Mesenchymal stem cell (in vitro differentiated cells and primary cell): Measurements from ENCODE around the gene ARHGAP35.
"Not testable (repeated sequence)": the region's sequence is repeated elsewhere in the genome, so short reads cannot be mapped to it uniquely, and the experiment has no call there.

Experiments
- DNase-seq: peaks from one replicate; pipeline ENCODE4 v3.0.0-alpha.2; 2013
- H2AFZ ChIP-seq: one replicate; pipeline ENCODE4 v1.6.1; 2013; ENCODE audit warnings: low read depth, mild to moderate bottlenecking, control low read depth, inconsistent platforms, low read length, moderate library complexity
- H2AK5ac ChIP-seq: 2 replicates; pipeline ENCODE4 v1.6.1; 2013; ENCODE audit warnings: low read length, moderate library complexity, mild to moderate bottlenecking, inconsistent platforms; ENCODE audit not compliant: severe bottlenecking
- H2BK120ac ChIP-seq: one replicate; pipeline ENCODE4 v1.6.1; 2013; ENCODE audit warnings: low read depth, mild to moderate bottlenecking, inconsistent platforms, low read length, moderate library complexity
- H2BK12ac ChIP-seq, 2 experiments: one replicate each; pipeline ENCODE4 v1.6.1; 2013; ENCODE audit warnings: inconsistent platforms in 2 of 2, low read length in 2 of 2, mild to moderate bottlenecking in 2 of 2, moderate library complexity in 2 of 2, control low read depth in 1 of 2
- H2BK15ac ChIP-seq: one replicate; pipeline ENCODE4 v1.6.1; 2013; ENCODE audit warnings: mild to moderate bottlenecking, low read depth, inconsistent platforms; ENCODE audit not compliant: poor library complexity, severe bottlenecking
- H2BK5ac ChIP-seq: 2 replicates; pipeline ENCODE4 v1.6.1; 2013; ENCODE audit warnings: low read depth, mild to moderate bottlenecking, low read length, control low read depth, inconsistent platforms; ENCODE audit not compliant: poor library complexity, severe bottlenecking
- H3K14ac ChIP-seq, 2 experiments: one replicate each; pipeline ENCODE4 v1.6.1; 2013; ENCODE audit warnings: inconsistent platforms in 2 of 2, low read length in 2 of 2, control low read depth in 1 of 2, mild to moderate bottlenecking in 1 of 2, moderate library complexity in 1 of 2
- H3K18ac ChIP-seq, 2 experiments: one replicate each; pipeline ENCODE4 v1.6.1; 2013; ENCODE audit warnings: inconsistent platforms in 2 of 2, low read length in 2 of 2, control low read depth in 1 of 2, low read depth in 1 of 2, mild to moderate bottlenecking in 1 of 2
- H3K23ac ChIP-seq, 2 experiments: one replicate each; pipeline ENCODE4 v1.6.1; 2013; ENCODE audit warnings: inconsistent platforms in 2 of 2, low read length in 2 of 2, mild to moderate bottlenecking in 2 of 2, moderate library complexity in 2 of 2, control low read depth in 1 of 2
- H3K27ac ChIP-seq: 2 replicates; pipeline ENCODE4 v1.5.1; 2013; ENCODE audit warnings: mild to moderate bottlenecking, moderate library complexity, low read length, control low read depth, inconsistent platforms; ENCODE audit not compliant: poor library complexity, severe bottlenecking
- H3K27me3 ChIP-seq, 2 experiments: 2 replicates each; pipeline versions ENCODE4 v1.6.1 to v1.7.0; 2013; ENCODE audit warnings: low read length in 2 of 2, mild to moderate bottlenecking in 2 of 2, moderate library complexity in 2 of 2, control low read depth in 1 of 2, inconsistent platforms in 1 of 2; ENCODE audit not compliant: control insufficient read depth in 1 of 2, insufficient read depth in 1 of 2
- H3K36me3 ChIP-seq, 2 experiments: 2 replicates each; pipeline versions ENCODE4 v1.6.1 to v1.7.0; 2013; ENCODE audit warnings: low read length in 2 of 2, control low read depth in 1 of 2, inconsistent platforms in 1 of 2, low read depth in 1 of 2, mild to moderate bottlenecking in 1 of 2; ENCODE audit not compliant: insufficient read depth in 2 of 2, control insufficient read depth in 1 of 2
- H3K4ac ChIP-seq, 2 experiments: one replicate each; pipeline ENCODE4 v1.6.1; 2013; ENCODE audit warnings: inconsistent platforms in 2 of 2, low read length in 2 of 2, mild to moderate bottlenecking in 2 of 2, moderate library complexity in 2 of 2, control low read depth in 1 of 2, low read depth in 1 of 2
- H3K4me1 ChIP-seq: 2 replicates; pipeline ENCODE4 v1.6.1; 2013; ENCODE audit warnings: low read depth, low read length, control low read depth; ENCODE audit not compliant: control insufficient read depth, insufficient read depth
- H3K4me2 ChIP-seq: 2 replicates; pipeline ENCODE4 v1.6.1; 2013; ENCODE audit warnings: low read length, mild to moderate bottlenecking, inconsistent platforms; ENCODE audit not compliant: poor library complexity, severe bottlenecking
- H3K4me3 ChIP-seq, 2 experiments: 2 replicates each; pipeline versions ENCODE4 v1.5.1 to v1.7.0; 2013; ENCODE audit warnings: low read length in 2 of 2, mild to moderate bottlenecking in 2 of 2, control low read depth in 1 of 2, low read depth in 1 of 2; ENCODE audit not compliant: insufficient read depth in 1 of 2
- H3K79me1 ChIP-seq: replicated peaks from 2 replicates; pipeline ENCODE4 v1.6.1; 2013; ENCODE audit warnings: mild to moderate bottlenecking, control low read depth, low read length, inconsistent platforms; ENCODE audit not compliant: poor library complexity, severe bottlenecking
- H3K9ac ChIP-seq: 2 replicates; pipeline ENCODE4 v1.7.0; 2013; ENCODE audit warnings: mild to moderate bottlenecking, low read length, moderate library complexity
- H3K9me3 ChIP-seq: 2 replicates; pipeline ENCODE4 v1.7.0; 2013; ENCODE audit warnings: mild to moderate bottlenecking, low read length; ENCODE audit not compliant: control insufficient read depth
- H4K8ac ChIP-seq: one replicate; pipeline ENCODE4 v1.6.1; 2013; ENCODE audit warnings: inconsistent platforms, mild to moderate bottlenecking, low read length, moderate library complexity
- H4K91ac ChIP-seq: one replicate; pipeline ENCODE4 v1.6.1; 2013; ENCODE audit warnings: mild to moderate bottlenecking, low read length, inconsistent platforms
- WGBS: methylation state at CpG from one replicate; pipeline ENCODE4 v1.1.7; 2013; ENCODE audit warnings: mixed read lengths; 5-methylcytosine and 5-hydroxymethylcytosine counted together

Gene ARHGAP35

DNA sequence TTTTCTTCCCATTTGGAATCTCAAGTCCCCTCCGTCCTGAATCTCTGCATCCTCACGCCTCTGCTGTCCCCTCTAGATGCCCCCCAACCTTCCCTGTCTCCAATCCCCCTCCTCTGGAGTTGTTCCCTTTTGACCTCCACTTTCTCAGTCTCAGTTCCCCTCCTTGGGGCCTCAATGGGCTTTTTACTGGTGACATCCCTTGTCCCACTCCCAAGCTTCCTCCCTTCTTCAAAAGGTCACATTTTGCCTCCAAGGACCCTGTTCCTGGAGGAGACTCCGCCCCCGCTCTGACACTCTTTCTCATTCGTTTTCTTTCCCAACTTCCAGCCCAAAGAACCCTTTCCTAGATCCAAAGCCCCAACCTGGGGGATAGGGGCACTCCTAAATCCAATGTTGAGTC is 11.2 kb upstream of the ARHGAP35 start:
- H3K27ac ChIP-seq: peak overlapping the region; percentile 99
- H3K23ac ChIP-seq: peak overlapping the region in 1 of 2 experiments; percentile 67
- peak overlapping the region; percentile 95 for H2AK5ac ChIP-seq
- peak overlapping the region; percentile 56 to 96 for H3K18ac ChIP-seq
- H3K36me3 ChIP-seq: peaks cover 21 to 24% of the 10 kb centered on the region in 2 experiments
- H3K27me3 ChIP-seq: no peaks in the 10 kb centered on the region
- peak; percentile 76 for DNase-seq
- H3K4me2 ChIP-seq: peak overlapping the region; percentile 81
- H2AFZ ChIP-seq: no peak overlapping the region
- peak overlapping the region; percentile 84 to 85 for H2BK12ac ChIP-seq
- H3K14ac ChIP-seq: no peak overlapping the region
- H4K91ac ChIP-seq: peak overlapping the region; percentile 95
- H3K9ac ChIP-seq: peak overlapping the region; percentile 97
- H3K79me1 ChIP-seq: peaks cover 7% of the 10 kb centered on the region
- peak overlapping the region; percentile 91 for H3K4me3 ChIP-seq
- 12% methylated on average over 5 of the region's 5 CpGs for WGBS
- H3K9me3 ChIP-seq: no peaks in the 10 kb centered on the region
- peak overlapping the region; percentile 90 for H4K8ac ChIP-seq
- peak overlapping the region; percentile 89 to 98 for H3K4ac ChIP-seq
- peak overlapping the region; percentile 87 for H2BK15ac ChIP-seq
- peak overlapping the region; percentile 77 for H2BK120ac ChIP-seq
- H3K4me1 ChIP-seq: peaks cover 9% of the 10 kb centered on the region
- H2BK5ac ChIP-seq: peak overlapping the region; percentile 84

DNA sequence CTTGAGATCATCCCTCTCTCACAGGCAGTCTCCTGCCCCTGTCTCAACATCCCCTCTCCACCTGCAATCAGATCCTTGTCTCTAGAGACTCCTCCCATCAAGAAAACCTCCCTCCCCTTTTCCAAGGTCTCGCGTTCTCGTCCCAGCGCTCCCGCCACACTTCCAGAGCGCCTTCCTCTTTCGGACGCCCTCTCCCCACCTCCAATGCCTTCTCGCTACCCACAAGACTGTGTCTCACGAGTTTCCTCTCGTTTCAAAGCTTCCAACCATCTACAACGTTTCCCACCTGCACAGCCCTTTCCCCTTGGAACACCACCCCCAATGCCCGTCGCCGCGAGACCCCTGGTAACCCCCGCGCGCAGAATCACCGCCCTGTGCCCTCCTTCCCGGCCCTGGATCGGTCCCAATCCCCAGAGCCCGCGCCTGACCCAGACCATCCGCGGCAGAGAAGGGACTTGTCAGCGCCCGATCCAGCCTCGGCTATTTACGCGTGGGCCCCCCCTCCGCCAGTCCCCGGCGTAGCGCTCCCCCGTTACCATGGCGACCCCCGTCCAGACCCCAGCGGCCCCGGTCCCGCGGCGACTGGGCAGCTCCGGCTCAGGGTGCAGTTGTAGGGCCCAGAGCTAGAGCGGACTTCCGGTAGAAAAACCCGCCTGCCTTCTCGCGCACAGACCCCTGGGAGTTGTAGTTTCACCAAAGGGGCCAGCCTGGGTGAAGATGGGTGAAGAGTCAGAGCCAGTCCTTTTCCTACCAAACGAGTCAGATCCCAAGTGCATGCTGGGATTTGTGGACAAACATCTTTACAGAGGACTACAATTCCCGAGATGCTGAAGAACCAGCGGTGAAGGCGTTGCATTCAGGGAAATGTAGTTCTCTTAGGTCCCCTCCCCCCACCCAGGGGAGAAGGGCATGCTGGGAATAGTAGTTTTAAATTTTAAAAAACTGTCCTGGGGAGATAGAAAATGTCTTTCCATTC is 10.3 kb upstream of the ARHGAP35 start, which contains the start of gene AP2S1:
AP2S1 (minus strand) TSS at position 619 of the 976 bp plus-strand sequence; CDS start at position 539, 80 bp downstream.
- peak within 1 kb of the TSS; percentile 87 for H2BK15ac ChIP-seq
- H2BK5ac ChIP-seq: peak within 1 kb of the TSS; percentile 85
- H3K4me3 ChIP-seq: peak within 1 kb of the TSS; percentile 91
- H3K9ac ChIP-seq: peak within 1 kb of the TSS; percentile 97
- H3K27me3 ChIP-seq: no peaks in the 10 kb centered on the region
- peak within 1 kb of the TSS; percentile 95 for H2AK5ac ChIP-seq
- H2AFZ ChIP-seq: peak within 1 kb of the TSS; percentile 73
- peaks cover 17 to 18% of the 10 kb centered on the region in 2 experiments for H3K36me3 ChIP-seq
- H3K23ac ChIP-seq: peak within 1 kb of the TSS in 1 of 2 experiments; percentile 69
- peak within 1 kb of the TSS; percentile 39 to 85 for H2BK12ac ChIP-seq
- peaks cover 9% of the 10 kb centered on the region for H3K4me1 ChIP-seq
- H3K79me1 ChIP-seq: peaks cover 7% of the 10 kb centered on the region
- H2BK120ac ChIP-seq: peak within 1 kb of the TSS; percentile 91
- peak within 1 kb of the TSS; percentile 81 for H3K4me2 ChIP-seq
- H3K9me3 ChIP-seq: no peaks in the 10 kb centered on the region
- peak within 1 kb of the TSS; percentile 99 for H3K27ac ChIP-seq
- H3K18ac ChIP-seq: peak within 1 kb of the TSS; percentile 93 to 99
- under 1% methylated on average over 51 of the region's 53 CpGs for WGBS
- peak within 1 kb of the TSS; percentile 38 to 98 for H3K14ac ChIP-seq
- peak within 1 kb of the TSS; percentile 98 for H4K91ac ChIP-seq
- peak within 1 kb of the TSS; percentile 94 for H4K8ac ChIP-seq
- peak within 1 kb of the TSS; percentile 98 to 99 for H3K4ac ChIP-seq
- DNase-seq: peak; percentile 100

DNA sequence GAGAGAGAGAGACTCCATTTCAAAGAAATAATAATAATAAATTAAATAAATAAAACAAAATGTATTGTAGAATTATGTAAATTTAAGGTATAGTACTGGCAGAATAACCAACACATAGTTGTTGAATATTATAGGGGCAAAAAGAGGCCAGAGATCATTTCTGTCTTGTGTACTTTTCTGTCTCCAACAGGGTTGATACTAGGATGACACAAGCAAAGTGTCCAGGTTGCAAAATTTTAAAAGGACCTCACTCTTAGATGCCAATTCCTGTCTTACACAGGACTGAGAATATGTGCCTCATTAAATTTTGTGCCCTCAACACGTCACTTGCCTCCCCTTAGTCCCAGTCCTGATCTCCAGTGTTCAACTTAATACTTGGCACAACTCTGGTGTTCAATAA is 8.0 kb upstream of the ARHGAP35 start:
- no peak overlapping the region for H3K4me3 ChIP-seq
- H3K79me1 ChIP-seq: no peaks in the 10 kb centered on the region
- H4K8ac ChIP-seq: no peak overlapping the region
- H3K14ac ChIP-seq: no peak overlapping the region
- no peak overlapping the region for H3K4me2 ChIP-seq
- no peak overlapping the region for H2BK120ac ChIP-seq
- no peaks in the 10 kb centered on the region for H3K9me3 ChIP-seq
- 79% methylated on average over 1 of the region's 1 CpG for WGBS
- no peak overlapping the region for H2BK15ac ChIP-seq
- no peaks in the 10 kb centered on the region for H3K27me3 ChIP-seq
- no peak overlapping the region for H2BK5ac ChIP-seq
- H3K36me3 ChIP-seq: peaks cover 0 to under 1% of the 10 kb centered on the region in 2 experiments
- H2BK12ac ChIP-seq: no peak overlapping the region
- no peak overlapping the region for H3K9ac ChIP-seq
- H2AFZ ChIP-seq: no peak overlapping the region
- H3K4me1 ChIP-seq: peaks cover 11% of the 10 kb centered on the region
- no peak overlapping the region for H3K27ac ChIP-seq
- no peak overlapping the region for H2AK5ac ChIP-seq
- H4K91ac ChIP-seq: no peak overlapping the region
- no peak overlapping the region for H3K4ac ChIP-seq
- DNase-seq: no peak
- H3K23ac ChIP-seq: no peak overlapping the region
- H3K18ac ChIP-seq: no peak overlapping the region

DNA sequence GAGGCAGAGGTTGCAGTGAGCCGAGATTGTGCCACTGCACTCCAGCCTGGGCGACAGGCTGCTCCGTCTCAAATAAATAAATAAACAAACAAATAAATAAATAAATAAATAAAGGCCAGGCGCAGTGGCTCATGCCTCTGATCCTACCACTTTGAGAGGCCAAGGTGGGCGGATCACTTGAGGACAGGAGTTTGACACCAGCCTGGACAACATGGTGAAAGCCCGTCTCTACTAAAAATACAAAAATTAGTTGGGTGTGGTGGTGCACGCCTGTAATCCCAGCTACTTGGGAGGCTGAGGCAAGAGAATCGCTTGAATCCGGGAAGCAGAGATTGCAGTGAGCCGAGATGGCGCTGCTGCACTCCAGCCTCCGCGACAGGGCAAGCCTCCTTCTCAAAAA is 6.1 kb upstream of the ARHGAP35 start:
- not testable (repeated sequence) for H2BK120ac ChIP-seq, DNase-seq, H3K4me2 ChIP-seq, H3K18ac ChIP-seq, H3K27me3 ChIP-seq, H2AFZ ChIP-seq, H2BK15ac ChIP-seq, H3K4ac ChIP-seq, H4K8ac ChIP-seq, H3K14ac ChIP-seq, H3K9ac ChIP-seq, H4K91ac ChIP-seq, H3K9me3 ChIP-seq, H2AK5ac ChIP-seq, H3K23ac ChIP-seq, H2BK5ac ChIP-seq, H3K79me1 ChIP-seq, H3K36me3 ChIP-seq, H3K4me3 ChIP-seq, H3K27ac ChIP-seq, H2BK12ac ChIP-seq
- WGBS: 97% methylated on average over 5 of the region's 13 CpGs
- H3K4me1 ChIP-seq: peaks cover 12% of the 10 kb centered on the region
